ENCODE measurements around the gene GPX3.

Gene GPX3

DNA sequence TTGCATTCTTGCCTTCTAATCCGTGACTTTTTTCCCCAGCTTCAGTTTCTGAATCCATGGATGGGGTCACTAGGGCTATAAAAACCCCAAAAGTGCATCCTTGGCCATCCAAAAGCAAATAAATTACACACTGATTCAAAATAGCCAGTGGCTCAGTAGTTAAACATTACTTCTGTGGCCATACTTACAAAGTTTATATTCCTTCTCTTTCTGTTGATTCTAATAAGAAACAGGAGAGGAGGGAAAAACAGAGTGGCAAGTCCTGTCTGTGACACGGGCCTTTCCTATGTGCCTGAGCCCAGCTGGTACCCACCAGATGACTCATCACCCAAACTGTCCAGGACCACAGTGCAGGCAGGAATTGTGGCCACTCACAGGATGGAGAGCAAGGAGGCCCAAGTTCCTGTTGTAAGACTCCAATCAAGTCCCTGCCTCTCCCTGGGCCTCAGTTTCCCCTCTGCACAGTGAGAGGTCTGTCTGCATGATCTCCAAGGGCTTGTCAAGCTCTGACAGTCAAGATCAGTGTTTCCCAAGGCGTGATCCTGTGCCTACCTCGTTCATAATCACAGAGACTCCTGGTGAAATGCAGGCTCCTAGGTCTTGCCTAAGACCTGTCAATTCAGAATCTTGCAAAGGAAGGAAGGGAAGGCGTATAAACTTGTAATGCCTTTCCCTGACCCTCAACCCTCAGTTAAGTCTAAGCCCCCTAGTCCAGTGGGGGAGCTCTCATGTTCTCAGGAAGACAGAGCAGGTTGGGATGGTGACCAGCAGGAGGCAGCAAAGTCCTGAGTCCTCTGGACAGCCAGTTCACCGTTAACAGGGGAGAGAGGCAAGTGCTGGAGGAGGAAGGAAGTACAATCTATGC is 30.9 kb downstream of the GPX3 start:
- H3K4me3 ChIP-seq (ENCODE audit: low read length), result no peak overlapping the region
- DNase-seq (ENCODE audit: low read depth), result peak; percentile 74
- TF ChIP-seq CTCF (conservative IDR thresholded peaks at IDR 0.05; ENCODE audit: low read length), result peak; percentile 97

DNA sequence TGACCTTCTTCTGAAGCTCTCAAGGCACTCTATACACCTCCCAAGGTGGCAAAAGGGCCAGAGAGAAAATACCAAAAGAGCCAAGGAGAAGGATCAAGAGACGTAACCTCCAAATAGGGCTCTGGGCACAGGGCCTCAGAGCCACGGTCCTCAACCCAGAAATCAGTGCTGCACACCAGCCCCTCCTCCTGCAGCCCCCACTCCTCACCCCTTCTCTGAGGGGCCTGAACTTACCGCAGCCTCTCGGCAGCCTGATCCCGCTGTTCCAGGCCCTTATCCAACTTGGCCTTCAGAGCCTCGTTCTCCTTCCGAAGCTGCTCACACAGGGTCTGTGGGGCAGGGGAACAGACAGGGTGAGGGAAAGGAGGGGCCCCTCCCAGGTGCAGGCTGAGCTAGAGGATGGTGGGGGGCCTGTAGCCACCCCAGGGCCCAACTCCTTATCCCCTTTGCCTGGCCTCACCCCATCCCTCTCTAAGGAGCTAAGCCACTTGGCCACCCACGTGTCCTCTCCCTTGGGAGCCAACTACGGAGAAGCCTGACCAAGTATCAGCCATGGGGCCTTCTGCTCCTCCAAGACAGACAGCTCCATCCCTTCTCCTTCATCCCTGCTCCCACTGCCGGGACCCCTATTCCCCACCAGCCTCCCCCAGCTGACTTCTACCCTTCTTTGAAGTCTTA is 31.7 kb downstream of the GPX3 start:
- no peak overlapping the region for H3K4me3 ChIP-seq (ENCODE audit: low read length)
- DNase-seq (ENCODE audit: low read depth), result no peak
- TF ChIP-seq CTCF (conservative IDR thresholded peaks at IDR 0.05; ENCODE audit: low read length), result no peak

DNA sequence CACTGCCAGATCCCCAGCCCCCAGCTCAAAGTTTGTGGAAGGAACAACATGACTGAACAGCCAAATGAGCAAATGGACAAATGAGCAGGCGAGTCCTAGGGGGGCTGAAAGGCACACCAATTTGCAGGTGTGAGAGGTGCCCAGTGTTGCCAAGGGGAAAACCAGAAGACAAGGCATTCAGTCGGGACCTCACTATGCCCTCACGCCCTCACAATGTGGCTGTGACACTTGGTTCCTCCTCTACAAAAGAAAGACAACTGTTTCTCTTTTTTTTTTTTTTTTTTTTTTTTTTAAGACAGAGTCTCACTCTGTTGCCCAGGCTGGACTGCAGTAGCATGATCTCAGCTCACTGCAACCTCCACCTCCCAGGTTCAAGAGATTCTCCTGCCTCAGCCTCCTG is 32.4 kb downstream of the GPX3 start:
- DNase-seq (ENCODE audit: low read depth), result no peak
- no peak for TF ChIP-seq CTCF (conservative IDR thresholded peaks at IDR 0.05; ENCODE audit: low read length)

GRCh38 chr5:151053796-151054462 is 33.5 kb downstream of the GPX3 start:
- H3K4me3 ChIP-seq (ENCODE audit: low read length), result no peak overlapping the region
- DNase-seq (ENCODE audit: low read depth), result no peak
- TF ChIP-seq CTCF (conservative IDR thresholded peaks at IDR 0.05; ENCODE audit: low read length), result no peak

More for the DNA sequence above, 32.4 kb downstream of the GPX3 start:
- H3K4me3 ChIP-seq (ENCODE audit: low read length), result no peak overlapping the region

- no peak for DNase-seq (ENCODE audit: low read depth)
- H3K4me3 ChIP-seq (ENCODE audit: low read length), result no peak overlapping the region
- TF ChIP-seq CTCF (conservative IDR thresholded peaks at IDR 0.05; ENCODE audit: low read length), result no peak
These were observed 34.3 kb downstream of the GPX3 start for GRCh38 chr5:151054709-151055108.

GRCh38 chr5:151055336-151055735 is 34.9 kb downstream of the GPX3 start:
- no peak for TF ChIP-seq CTCF (conservative IDR thresholded peaks at IDR 0.05; ENCODE audit: low read length)
- DNase-seq (ENCODE audit: low read depth), result no peak
- no peak overlapping the region for H3K4me3 ChIP-seq (ENCODE audit: low read length)

Data from AG10803 (cell line).